GM21723 (cell line): ENCODE data around the gene YJEFN3.

ENCODE experiments used
- ATAC-seq: cut with Tn5 transposase; IDR thresholded peaks from one replicate; pipeline ENCODE4 v1.9.1; 2021; ENCODE audit warnings: mild to moderate bottlenecking, moderate library complexity; ENCODE audit not compliant: unreplicated experiment

YJEFN3 gene, protein sequence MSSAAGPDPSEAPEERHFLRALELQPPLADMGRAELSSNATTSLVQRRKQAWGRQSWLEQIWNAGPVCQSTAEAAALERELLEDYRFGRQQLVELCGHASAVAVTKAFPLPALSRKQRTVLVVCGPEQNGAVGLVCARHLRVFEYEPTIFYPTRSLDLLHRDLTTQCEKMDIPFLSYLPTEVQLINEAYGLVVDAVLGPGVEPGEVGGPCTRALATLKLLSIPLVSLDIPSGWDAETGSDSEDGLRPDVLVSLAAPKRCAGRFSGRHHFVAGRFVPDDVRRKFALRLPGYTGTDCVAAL

DNA sequence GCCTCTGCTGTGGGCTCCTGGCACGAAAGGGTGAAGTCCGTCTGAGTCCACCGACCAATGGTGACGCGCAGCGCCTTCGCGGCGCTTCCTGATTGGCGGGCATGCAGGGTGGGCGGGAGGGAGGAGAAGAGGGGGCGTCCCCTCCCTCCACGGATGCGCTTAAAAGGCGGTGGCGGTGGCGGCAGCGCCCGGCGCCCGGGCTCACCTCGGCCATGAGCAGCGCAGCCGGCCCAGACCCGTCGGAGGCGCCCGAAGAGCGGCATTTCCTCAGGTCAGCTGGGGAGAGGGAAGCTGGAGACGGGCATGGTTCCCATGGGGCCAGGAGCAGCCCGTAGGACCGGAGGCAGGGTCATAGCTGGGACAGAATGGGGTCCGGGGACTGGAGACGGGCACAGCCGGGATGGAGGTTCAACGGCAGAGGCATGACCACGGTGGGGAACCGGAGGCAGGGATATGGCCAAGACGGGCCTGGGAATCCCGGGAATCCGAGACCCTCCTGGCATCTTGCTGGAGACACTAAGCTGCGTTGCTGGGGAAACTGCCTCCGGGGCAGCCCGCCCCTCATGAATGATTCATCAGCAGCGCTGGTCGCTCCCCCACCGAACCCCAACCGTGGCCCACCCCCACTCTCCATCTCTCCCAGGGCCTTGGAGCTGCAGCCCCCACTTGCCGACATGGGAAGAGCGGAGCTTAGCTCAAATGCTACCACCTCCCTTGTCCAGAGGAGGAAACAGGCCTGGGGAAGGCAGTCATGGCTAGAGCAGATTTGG is at the start of gene YJEFN3:
YJEFN3 (plus strand) TSS at position 191 of the 770 bp plus-strand sequence; CDS start at position 213, 22 bp downstream.
- ATAC-seq: no peak

DNA sequence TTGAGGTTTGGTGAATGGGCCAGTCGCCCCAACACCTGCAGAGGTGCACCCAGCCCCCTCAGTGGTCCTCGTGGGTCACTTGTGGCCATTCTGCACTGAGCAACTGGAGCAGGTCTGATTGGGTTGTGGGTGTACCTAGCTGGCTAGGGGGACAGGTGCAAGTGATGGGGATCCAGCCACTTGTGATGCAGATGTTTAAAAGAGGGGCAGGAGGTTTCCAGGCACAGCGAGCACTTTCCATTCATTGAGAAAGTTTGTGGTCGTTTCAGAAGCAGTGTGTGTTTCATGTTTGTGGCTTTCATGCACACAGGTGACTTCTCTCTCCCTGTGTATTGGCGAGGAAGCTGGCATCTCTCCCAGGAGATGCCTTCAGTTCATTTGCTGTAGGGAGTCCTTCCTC is 48.0 kb upstream of the YJEFN3 start:
- ATAC-seq: no peak

DNA sequence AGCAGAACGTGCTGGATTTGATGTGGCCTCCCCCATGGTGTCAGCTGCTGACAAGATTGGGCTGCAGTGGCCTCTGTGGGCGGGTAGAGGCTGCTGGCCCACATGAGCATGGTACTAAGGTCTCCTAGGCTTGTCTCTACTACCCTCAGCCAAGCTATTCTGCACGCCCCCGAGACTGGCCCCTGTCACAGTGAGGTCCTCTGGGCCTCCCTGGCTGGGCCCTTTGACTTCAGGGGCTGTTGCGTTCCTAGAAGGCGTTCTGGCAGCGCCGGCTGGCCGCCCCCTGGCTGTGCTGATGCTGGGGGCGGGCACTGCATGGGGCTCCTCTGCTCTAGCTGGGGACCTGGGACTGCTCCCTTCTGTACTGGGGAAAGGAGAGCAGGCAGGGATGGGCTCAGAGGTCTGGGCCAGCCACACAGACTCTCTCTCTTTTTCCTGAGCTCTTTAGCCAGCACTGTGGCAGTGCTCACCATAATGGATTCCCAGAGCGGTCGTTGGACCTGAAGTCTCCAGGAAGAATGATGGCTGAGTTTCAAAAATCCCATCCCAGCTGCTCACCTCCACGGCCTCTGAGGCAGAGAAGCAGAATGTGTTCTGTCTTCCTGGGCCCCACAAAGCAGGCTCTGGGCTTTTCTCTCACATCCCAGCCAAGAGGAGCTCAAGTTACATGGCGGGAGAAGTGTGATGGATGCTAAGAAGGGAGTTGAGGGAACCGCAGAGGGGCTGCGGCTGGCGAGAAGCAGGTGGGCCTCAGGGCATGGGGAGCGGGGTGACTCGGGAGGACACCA is 45.7 kb upstream of the YJEFN3 start:
- ATAC-seq: no peak

DNA sequence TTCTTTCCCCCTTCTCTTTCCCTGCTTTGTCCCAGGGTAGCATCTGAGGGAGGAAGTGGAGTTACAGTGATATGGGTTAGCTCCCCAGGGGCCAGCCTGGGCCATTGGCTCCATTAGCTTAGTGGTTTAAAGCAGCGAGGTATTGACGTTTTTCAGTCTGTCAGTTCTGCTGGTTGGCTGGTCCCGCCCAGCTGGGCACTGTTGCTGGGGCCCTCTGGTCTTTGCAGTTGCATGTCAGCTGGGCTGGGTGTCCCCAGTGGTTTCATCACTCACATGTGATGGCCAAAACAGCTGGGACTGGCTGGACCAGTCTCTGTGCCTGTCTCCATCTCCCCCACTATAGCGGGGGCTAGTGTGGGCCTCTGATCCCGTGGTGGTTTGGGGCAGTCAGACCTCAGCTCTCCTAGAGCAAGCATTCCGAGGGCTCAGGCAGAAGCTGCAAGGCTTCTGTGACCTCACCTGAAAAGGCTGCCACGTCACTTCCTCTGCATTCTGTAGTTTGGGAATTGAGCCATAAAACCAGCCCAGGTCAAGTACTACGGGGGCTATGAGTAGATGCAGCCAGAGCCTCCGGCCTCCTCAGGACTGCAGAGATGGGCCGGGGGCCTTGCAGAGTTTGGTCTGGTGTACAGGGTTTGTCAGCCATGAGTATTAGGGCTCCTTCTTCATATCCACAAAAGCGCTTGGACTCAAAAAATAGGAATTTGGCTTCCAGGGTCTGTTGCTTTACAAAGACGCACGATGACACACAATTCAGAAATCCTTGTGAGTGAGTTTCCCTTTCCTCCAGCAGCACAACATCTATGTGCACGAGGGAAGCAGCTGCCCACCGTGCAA is 43.3 kb upstream of the YJEFN3 start:
- no peak for ATAC-seq

DNA sequence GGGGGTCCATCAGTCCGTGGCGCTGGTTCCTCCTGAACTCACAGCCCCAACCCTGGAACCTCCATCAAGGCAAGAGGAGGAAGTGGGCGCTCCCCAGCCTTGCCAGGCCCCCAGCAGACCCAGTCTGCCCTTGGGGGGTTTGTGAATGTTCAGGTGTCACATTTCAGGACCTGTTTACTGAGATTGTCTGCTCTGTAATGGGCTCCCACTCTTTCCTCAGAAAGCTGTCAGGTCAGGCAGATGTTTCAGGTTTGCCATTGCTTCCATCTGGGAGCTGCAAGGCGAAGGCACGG is 42.8 kb upstream of the YJEFN3 start:
- ATAC-seq: no peak

DNA sequence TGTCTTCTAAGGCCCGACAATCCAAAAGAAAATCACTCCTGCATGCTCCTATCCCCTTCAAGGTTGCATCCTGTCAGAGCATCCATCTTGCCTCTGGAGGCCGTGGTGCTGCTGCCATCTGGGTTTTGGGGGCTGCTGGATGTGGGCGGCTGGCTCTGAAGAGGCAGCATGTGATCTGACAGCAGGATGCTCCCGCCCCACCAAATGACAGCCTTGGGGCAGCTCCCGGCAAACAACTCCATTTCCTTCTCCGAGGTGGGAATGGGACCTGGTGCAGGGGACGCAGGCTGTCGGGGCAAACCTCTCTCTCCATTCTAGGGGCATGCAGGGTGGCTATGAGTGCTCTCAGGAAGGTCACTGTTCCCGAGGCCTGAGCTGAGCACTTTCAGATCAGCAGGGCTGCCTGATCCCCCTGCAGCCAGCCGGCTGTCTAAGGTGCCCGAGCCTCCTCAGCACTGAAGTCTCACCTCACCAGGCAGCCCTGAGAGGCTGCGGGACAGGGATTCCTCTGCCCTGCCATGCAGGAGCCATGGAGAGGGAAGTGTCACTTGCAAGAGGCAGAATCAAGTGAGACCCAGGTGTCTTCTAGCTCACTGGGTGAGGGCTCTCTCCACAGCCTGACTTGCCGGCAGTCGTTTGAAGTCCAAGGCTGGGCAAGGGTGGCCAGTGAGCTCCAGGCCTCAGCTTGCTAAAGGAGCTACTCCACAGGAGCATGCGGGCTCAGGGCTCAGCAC is 42.2 kb upstream of the YJEFN3 start:
- no peak for ATAC-seq

DNA sequence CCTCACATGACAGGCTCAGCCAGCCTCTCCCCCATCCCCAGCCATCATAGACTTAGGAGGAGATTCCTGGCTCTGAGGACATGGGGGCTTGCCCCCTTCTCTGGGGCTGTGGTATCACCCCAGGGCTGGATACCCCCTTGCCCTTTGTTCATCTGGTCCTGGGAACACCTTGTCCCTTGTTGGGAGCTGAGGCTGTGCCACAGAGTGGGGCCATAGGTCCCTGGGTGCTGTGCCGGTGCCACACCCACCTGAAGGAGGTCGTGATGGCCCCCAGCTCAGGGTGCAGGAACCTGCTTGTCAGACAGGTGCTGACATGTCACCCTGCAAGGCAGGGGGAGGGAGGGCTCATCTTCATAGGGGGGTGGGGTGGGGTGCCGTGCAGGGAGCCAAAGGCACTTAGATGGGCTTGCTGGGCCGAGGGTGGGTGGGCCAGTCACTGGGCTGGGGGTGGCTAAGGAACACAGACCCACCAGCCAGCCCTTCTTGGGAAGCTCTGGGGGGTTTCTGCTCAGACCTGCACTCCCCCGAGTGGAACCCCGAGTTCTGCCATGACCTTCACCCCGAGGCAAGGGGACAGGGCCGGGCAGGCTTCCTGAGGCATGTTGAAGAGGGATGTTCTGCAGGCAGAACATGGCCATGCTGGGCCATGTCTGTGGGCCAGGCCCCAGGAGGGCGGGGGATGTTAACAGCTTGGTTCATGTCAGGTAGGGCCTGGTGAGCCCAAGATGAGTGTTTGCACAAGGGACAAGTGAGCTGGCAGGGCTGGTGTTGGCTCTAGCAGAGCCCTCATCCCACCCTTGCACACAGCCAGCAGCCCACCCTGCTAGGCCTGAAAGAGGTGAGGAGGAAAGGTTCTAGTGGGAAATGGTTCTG is 41.4 kb upstream of the YJEFN3 start:
- no peak for ATAC-seq

DNA sequence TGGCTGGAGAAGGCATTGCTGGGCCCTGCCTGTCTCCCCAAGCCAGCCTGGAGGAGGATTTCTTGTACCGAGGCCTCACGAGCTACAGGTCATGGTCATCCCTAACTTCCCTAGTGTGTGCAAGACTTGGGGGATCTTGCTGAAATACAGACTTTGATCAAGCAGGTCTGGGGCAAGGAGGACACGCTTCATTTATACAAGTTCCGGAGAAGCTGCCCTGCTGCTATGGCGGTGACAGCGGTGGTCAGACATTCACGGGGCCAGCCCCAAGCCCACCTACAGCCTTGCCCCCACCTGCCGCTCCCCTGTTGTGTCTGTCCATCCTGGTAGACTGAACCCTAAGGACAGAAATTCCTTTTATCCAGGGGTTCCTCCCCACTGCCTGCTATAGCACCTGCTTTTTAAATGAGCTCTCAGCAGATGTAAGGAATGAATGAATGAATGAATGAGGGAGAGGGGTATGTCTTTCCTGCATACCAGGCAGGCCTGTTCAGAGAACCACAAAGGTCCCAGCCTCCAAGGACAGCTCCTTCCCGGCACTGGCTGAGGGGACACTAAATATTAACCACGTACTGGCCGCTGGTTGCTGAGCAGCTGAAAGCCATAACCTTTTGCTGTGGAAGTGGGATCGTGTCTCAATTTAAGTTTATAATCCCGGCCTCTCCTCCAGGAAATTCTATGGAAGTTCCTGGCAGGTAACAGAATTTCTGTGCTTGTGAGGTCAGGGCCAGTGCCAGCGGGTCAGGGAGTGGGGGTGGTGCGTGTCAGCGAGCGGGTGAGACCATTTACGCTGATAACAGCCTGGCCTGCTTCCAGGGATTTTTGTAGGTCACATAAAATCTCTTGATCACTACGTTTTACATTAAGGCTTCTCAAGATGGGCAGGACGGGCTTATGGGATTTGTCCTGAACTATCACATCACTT is 40.5 kb upstream of the YJEFN3 start:
- no peak for ATAC-seq

DNA sequence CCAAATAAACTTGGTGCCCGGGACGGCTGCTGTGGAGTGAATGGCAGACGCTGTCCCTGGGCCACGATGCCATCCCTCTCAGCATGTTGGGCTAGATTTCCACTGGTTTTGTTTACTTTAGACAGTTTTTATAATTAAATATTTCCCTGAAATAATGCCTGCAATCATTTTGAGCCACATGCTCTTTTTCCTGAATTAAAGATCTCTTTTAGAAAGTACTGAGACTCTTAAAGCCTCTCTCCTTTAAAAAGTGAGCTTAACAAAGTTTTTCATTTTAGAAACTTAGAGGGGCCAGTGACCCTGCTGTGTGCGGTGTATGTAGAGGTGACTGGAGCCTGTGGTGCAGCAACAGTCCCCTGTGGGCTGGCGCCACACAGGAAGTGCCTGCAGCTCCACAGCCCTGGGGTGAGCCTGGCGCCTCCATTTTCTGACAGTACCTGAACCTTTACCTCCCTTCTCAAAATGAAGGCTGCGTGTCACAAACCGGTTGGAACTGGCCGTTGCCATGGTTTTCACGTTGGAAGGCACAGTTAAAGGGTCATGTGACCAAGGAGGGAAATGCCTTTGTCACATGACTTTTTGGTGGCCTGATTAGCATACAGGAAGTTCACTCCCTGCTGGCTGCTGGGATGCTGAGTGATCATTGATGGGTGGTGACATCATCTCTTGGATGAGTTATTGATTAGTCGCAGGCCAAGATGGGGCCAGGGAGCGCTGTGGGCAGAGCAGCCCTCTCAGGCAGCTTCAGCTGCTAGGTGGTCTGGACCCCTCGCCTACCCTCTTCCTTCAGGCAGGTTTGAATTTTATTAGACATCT is 39.6 kb upstream of the YJEFN3 start:
- ATAC-seq: peak; percentile 53

DNA sequence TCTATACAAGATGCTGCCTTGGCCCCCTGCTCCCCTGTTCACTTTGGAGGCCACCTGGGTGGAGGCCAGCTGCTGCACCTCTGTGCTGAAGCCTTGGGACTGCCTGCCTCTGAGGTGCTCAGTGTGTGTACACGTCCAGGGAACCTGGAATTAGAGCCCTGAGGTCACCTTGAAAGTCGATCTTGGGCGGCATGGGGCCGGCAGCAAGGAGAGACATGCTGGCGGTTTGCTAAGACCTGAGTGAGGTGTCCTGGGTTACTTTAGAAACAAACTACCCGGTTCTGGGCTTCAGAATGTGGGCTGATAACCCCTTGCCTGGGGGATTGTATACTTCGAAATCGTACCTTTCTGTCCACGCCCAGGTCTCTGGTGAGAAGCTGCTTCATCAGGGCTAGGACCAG is 38.9 kb upstream of the YJEFN3 start:
- ATAC-seq: no peak

DNA sequence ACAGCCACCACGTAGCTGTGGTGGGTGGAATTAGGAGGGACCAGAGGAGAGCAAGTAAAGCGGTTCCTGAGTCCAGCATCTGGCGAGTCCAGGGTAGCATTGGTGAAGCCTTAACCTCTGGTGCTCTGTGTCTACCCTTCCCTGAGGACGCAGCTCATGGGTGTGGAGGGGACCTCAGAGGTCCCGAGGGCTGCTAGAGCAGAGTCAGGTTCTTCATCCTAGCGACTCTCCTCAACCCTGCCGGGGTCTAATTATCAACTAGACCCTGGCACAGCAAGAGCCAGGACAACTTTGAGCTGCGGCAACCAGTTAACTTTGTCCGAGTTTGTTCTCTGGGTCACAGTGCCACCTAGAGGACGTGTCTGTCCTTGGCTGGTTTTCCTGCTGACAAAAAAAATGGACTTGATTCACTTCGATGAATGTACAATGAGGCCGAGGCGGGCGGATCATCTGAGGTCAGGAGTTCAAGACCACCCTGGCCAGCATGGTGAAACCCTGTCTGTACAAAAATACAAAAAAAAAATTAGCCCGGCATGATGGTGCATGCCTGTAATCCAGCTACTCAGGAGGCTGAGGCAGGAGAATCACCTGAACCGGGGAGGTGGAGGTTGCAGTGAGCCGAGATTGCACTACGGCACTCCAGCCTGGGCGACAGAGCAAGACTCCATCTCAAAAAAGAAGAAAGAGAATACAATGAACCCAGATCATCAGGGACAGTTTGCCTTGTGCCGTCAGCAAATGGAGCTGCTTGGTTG is 38.3 kb upstream of the YJEFN3 start:
- no peak for ATAC-seq

DNA sequence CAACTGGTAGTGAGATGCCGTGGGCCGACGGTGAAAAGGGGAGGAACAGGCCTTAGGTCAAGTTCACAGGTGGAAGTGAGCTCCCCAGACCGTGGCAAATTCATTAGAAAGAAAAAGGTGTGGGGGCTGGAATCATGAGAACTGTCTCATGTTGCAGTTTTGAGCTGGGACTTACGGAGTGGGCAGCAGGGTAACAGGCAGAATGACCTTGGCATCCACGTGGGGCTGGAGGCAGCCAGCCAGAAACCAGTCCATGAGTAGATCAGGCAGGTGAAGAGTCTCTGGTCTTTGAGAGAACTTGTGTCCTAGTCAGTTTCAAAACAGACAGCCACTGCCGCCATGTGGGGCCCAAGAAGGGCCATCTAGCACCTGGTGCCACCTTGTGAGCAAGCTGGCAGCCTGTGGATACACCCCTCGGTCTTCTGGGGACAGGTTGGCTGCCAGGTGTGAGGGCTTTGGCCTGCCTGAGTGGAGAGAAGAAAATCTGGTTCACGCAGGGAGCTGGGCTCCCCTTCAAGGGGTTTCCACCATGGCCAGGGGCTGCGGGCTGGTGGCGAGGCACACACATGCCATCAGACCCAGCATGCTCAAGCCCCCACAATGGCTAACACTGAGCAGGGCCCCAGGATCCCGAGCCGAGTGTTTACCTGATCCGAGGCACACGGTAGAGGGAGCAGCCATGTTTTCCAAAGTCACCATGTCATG is 37.2 kb upstream of the YJEFN3 start:
- no peak for ATAC-seq

DNA sequence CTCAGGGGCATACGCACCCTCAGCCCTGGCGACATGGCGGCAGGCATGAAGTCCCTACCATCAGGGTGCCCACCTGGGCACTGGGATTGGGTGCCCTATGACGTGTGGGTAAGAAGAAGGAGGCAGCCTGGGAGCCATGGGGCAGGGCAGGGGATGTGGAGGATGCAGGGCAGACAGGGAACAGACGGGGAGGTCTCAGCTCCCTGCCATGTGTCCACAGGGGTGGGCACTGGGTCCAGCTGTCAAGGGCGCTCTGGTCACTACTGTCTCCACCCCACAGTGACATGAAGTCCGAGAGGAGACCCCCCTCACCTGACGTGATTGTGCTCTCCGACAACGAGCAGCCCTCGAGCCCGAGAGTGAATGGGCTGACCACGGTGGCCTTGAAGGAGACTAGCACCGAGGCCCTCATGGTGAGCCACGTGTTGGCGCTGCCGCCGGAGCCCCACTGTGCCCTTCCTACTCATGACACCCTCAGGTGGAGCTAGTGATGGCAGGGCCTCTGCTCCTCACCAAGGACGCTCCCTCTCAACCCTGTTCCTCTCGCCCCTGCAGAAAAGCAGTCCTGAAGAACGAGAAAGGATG is 36.6 kb upstream of the YJEFN3 start:
- ATAC-seq: no peak

DNA sequence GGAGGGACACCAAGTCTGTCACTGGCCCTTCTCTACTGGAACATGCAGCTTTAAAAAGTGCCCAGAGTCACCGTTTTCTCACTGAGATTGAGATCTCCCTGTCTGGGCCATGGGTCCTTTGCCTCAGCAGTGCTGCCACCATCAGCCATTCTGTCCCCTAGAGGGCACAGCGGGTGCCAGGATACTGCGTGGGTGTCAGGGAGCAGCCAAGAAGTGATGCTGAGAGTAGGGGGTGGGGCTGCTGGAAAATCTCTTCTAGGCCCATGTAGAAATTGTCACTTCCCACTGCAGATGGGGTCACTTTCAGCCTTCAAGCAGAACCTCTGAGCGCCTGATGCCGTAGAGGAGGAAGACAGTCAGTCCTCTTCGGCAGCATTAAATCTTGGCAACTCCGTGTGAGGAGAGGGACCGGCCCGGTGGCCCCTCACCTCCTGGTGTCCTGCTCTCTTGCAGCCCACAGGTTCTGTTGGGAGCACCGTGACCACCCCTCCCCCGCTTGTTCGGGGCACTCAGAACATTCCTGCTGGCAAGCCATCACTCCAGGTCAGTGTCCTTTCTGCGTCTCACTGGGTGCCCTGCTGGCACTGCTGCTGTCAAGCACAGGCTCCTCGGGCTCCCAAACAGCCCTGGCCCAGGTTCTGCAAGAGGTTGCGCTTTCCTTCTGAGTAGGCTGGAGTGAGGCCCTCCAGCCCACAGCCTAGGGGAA is 34.7 kb upstream of the YJEFN3 start:
- ATAC-seq: no peak
